ENCODE data around the gene ZIM2.

DNA sequence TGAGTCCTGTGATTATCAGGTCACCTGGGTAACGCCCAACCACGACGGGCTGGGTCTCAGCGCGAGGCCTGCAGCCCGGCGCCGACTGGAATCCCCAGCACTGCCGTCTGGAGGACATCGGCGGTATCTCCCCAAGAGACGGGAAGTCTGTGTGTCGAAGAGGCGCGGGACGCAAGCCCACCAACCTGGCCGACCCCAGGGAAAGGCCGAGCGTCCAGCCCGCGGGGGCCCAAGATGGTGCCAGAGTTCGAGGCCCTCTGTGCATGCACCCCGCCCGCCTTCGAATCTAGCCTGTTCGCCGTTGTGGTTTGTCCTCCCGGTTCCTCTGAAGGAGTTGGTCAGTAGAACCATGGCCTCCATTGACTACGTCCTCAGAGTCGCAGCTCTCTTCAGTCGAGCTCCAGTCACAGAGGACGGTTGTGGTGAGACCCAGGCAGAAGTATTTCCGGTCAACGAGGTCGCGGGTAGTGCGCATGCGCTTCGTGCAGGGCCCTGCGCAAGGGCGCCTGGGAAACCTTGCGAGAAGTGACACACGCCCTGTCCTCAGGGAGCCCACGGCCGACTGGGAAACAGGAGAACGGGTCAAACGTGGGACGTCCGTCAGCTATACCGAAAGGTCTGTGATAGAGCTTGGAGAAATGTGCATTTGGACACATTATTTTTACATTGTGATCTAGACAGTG lies 24.1 kb upstream of the ZIM2 start:
- TF ChIP-seq, protein P1, sequence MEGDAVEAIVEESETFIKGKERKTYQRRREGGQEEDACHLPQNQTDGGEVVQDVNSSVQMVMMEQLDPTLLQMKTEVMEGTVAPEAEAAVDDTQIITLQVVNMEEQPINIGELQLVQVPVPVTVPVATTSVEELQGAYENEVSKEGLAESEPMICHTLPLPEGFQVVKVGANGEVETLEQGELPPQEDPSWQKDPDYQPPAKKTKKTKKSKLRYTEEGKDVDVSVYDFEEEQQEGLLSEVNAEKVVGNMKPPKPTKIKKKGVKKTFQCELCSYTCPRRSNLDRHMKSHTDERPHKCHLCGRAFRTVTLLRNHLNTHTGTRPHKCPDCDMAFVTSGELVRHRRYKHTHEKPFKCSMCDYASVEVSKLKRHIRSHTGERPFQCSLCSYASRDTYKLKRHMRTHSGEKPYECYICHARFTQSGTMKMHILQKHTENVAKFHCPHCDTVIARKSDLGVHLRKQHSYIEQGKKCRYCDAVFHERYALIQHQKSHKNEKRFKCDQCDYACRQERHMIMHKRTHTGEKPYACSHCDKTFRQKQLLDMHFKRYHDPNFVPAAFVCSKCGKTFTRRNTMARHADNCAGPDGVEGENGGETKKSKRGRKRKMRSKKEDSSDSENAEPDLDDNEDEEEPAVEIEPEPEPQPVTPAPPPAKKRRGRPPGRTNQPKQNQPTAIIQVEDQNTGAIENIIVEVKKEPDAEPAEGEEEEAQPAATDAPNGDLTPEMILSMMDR (conservative IDR thresholded peaks at IDR 0.05; ENCODE audit: low read depth, low read length), result no peak
- TF ChIP-seq POLR2A (IDR thresholded peaks at IDR 0.05; ENCODE audit: low read depth, low read length) (no peak), MXI1 (IDR thresholded peaks at IDR 0.05; ENCODE audit: borderline replicate concordance, low read depth, low read length) (no peak), FOS (IDR thresholded peaks at IDR 0.05; ENCODE audit: low read depth, low read length) (no peak), CEBPB (IDR thresholded peaks at IDR 0.05; ENCODE audit: low read depth, low read length) (no peak), RCOR1 (IDR thresholded peaks at IDR 0.05; ENCODE audit: insufficient replicate concordance, low read length) (no peak), RAD21 (IDR thresholded peaks at IDR 0.05; ENCODE audit: low read length) (no peak), RFX5 (IDR thresholded peaks at IDR 0.05; ENCODE audit: low read depth, low read length) (no peak)
- TF ChIP-seq, protein P2, sequence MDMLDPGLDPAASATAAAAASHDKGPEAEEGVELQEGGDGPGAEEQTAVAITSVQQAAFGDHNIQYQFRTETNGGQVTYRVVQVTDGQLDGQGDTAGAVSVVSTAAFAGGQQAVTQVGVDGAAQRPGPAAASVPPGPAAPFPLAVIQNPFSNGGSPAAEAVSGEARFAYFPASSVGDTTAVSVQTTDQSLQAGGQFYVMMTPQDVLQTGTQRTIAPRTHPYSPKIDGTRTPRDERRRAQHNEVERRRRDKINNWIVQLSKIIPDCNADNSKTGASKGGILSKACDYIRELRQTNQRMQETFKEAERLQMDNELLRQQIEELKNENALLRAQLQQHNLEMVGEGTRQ (IDR thresholded peaks at IDR 0.05; ENCODE audit: low read depth, low read length), result no peak

All from IMR-90 (cell line).